ENCODE measurements around the gene PRRT2.
A peak's percentile ranks its signal among the peaks of the same experiment; 100 is the strongest.

The PRRT2 gene

DNA sequence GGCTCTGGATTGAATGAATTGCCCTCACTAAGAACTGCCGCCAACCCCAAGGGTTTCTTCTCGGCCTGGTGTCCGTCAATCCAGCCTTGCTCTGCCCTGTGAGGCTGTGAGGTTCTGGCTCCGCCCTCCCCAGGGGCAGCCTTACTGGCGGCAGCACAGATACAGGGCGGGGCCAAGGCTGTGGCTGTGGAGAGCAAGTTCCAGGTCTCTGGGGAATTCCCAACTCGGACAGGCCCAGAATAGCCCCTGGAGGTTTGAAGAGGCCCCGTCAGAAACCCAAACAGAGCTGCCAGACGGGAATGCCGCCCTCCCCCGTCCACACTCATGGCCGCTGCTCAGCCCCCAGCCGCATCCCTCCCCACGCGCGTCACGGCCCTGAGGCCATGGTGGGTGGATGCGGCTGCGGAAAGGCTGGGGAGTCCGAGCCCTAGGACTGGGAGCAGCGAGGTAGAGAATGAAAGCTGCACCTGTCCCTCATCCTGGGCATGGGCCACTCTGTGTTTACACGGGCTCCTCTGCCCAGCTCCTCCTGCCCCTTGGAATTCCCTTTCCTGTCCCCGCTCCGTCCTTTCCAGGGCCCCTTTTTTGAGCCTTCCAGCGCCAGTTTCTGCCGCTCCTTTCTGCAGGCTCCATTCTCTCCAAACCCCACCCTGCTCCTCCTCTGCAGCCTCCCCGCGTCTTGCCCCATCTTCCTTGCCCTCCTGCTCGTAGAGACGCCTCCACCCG is 660 bp upstream of the PRRT2 start:
- peak; percentile 94 for FAIRE-seq

DNA sequence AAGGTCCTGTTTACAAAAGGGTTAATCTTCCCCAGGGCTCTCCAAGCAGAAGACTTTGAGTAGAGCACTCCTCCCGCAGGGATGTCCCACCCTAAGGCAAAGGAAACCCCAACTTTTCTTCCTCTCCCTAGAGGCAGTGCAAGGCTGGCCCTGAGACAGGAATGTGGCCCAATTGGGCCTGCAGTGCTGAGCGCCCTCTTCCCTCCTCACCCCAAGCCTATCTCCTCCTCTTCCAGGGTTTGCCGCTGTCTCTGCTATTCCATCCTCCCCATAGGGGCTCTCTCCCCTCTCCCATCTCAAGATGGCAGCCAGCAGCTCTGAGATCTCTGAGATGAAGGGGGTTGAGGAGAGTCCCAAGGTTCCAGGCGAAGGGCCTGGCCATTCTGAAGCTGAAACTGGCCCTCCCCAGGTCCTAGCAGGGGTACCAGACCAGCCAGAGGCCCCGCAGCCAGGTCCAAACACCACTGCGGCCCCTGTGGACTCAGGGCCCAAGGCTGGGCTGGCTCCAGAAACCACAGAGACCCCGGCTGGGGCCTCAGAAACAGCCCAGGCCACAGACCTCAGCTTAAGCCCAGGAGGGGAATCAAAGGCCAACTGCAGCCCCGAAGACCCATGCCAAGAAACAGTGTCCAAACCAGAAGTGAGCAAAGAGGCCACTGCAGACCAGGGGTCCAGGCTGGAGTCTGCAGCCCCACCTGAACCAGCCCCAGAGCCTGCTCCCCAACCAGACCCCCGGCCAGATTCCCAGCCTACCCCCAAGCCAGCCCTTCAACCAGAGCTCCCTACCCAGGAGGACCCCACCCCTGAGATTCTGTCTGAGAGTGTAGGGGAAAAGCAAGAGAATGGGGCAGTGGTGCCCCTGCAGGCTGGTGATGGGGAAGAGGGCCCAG is 1.0 kb downstream of the PRRT2 start:
- FAIRE-seq (no peak), DNase-seq (ENCODE audit: low spot score) (no peak)

More for the DNA sequence above, 660 bp upstream of the PRRT2 start:
- DNase-seq (ENCODE audit: low spot score), result peak; percentile 93

DNA sequence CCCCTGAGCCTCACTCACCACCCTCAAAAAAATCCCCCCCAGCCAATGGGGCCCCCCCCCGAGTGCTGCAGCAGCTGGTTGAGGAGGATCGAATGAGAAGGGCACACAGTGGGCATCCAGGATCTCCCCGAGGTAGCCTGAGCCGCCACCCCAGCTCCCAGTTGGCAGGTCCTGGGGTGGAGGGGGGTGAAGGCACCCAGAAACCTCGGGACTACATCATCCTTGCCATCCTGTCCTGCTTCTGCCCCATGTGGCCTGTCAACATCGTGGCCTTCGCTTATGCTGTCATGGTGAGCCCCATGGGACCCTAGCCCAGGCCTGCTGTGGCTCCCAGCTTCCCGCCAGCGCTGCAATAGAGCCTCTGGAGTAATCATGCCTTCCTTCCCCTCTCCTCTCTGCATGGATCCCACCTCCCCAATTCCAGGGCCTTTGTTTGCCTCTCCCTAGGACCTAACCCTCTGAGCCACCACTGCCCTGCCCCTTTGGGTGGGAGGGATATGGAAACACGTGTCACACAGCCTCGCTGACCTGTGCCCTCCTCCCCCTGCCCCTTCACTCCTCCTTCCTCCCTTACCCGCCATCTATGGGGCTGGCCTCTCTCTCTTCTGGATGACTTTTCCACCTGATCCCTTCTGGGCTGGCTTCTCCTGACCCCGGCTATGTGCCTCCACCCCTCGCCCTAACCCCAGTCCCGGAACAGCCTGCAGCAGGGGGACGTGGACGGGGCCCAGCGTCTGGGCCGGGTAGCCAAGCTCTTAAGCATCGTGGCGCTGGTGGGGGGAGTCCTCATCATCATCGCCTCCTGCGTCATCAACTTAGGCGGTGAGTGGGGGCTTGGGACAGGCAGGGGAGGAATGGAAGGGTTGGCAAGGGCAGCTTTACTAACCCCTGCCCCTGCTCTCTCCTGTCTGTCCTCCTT is 1.9 kb downstream of the PRRT2 start:
- DNase-seq (ENCODE audit: low spot score) (no peak), FAIRE-seq (no peak)

- FAIRE-seq, result no peak
- DNase-seq (ENCODE audit: low spot score), result no peak
These were observed 2.6 kb downstream of the PRRT2 start for GRCh38 chr16:29814592-29814991.

GRCh38 chr16:29815032-29815721 is 3.2 kb downstream of the PRRT2 start:
- DNase-seq (ENCODE audit: low spot score) (no peak), FAIRE-seq (no peak)

GRCh38 chr16:29815793-29816693 is 4.0 kb downstream of the PRRT2 start, which contains the start of gene PAGR1:
Gene PAGR1 (plus strand): TSS chr16:29816152. CDS start chr16:29816526, 374 bp downstream.
- DNase-seq (ENCODE audit: low spot score), result peak; percentile 96
- FAIRE-seq, result peak; percentile 68

DNA sequence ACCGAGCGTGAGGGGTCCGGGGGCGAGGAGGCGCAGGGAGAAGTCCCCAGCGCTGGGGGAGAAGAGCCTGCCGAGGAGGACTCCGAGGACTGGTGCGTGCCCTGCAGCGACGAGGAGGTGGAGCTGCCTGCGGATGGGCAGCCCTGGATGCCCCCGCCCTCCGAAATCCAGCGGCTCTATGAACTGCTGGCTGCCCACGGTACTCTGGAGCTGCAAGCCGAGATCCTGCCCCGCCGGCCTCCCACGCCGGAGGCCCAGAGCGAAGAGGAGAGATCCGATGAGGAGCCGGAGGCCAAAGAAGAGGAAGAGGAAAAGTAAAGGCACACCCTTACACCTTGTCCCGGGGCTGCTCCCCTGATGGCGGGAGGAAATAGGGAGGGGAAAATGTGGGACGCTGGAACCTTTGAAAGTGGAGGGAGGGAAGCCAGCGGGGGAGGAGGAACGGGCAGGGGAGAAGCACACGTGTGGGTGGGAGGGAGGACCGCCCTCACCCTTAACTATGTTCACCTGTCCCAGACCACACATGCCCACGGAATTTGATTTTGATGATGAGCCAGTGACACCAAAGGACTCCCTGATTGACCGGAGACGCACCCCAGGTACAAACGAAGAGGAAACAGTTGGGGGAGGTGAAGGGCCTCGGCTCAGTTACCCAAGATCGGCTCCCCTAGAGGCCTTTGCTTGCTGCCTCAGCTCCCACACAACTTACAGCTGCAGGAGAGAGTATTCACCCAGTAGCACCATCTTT is 4.9 kb downstream of the PRRT2 start:
- FAIRE-seq, result no peak
- DNase-seq (ENCODE audit: low spot score), result peak; percentile 63

DNA sequence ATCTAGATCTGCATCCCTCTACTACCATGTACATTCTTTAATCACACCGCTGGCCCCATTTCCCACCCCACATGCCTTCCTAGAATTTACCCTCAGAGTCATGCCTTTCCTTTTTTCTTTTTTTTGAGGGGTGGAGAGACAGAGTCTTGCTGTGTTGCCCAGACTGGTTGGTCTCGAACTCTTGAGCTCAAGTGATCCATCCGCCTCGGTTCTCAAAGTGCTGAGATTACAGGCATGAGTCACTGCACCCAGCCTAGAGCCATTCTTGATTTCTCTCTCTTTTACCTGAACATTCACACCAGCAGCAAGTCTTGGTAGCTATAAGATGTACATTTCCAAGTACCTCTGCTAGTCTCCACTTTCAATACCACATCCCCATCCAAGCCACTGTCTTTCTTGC is 6.1 kb downstream of the PRRT2 start:
- DNase-seq (ENCODE audit: low spot score), result no peak
- FAIRE-seq, result no peak

GRCh38 chr16:29819506-29819905 is 7.5 kb downstream of the PRRT2 start:
- no peak for FAIRE-seq
- DNase-seq (ENCODE audit: low spot score), result no peak

DNA sequence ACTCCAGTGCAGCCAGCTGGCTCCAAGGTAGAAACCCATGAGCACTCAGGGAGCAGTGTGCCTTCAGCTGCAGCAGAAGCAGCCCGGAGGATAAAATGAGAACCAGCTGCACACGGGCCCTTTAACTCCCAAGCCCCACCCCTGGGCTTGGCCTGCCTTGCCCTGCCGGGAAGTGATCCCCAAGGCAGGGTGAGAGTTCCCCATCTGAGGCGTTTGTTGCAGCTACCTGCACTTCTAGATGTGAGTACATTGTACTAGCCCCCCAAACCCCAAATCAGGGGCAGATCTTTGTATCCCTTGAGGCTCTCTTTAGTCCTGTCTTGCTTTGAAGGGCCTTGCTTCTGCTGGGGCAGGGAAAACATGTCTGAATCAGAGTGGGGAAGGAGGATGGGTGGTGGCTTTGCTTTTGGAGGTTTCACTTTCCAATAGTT is 8.3 kb downstream of the PRRT2 start, which contains the start of gene MVP:
TSS of gene MVP (plus strand) at position 192 of the 431 bp plus-strand sequence. CDS start 10,088 bp downstream, outside the sequence.
- DNase-seq (ENCODE audit: low spot score), result peak; percentile 38
- no peak for FAIRE-seq

DNA sequence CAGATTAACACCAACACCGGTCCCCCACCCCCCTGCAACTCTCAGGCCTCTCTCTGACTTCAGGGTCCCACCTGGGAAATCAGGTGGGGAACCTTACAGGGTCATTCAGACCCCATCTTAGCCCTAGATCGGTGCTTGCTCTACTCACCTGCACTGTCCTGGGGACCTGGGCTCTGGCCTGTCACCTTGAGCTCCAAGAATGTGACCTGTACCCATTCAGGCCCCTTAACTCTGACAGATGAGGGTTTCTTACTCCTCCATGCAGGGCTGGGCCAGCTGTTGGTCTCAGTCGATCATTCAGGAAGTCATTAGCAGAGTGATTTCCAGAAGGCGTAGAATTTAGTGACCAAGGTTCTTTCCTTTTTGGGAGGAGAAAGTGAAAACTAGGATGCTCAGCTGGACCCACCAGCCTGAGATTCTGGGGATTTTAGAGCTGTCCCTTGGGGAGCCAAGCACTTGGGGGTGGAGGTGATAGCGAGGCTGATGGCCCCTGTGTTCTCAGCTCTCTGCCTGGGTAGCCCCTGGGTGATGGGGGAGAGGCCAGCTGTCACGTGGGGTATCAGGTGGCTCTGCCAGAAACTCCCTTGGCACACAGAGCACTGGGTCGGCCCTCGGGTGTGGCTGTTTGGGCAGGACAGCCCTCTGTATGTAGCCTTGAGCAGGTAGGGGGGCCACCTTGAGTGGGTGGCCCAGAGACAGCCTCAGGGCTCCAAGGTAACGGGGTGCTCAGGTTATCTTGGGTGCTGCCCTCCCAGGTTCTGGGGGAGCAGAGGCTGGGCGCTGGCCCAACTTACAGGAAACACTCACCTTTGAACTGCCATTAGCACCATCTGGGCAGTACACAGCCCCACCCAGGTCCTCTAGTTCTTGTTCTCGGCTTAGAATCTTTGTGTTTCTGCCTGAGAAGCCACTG is 9.0 kb downstream of the PRRT2 start:
- FAIRE-seq (no peak), DNase-seq (ENCODE audit: low spot score) (peak; percentile 14)

- DNase-seq (ENCODE audit: low spot score), result peak; percentile 78
These were observed 9.7 kb downstream of the PRRT2 start for GRCh38 chr16:29821643-29822115.

DNA sequence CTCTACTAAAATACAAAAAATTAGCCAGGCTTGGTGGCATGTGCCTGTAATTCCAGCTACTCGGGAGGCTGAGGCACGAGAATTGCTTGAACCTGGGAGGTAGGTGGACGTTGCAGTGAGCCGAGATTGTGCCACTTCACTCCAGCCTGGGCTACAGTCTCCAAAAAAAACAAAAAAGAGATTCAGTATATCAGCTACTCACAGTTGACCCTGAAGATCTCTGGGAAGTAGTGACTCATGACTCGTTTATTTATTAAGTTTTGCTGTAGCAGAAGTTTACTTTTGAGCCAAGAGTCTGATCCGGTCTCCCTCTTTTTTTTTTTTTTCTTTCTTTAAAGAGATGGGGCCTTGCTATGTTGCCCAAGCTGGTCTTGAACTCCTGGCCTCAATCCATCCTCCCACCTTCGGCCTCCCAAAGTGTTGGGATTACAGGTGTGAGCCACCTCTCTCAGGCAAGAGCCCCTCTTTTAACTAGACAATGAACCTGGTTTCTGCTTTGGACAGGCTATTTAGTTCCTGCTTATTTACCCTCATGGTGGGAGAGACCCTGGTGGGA is 12.7 kb downstream of the PRRT2 start:
- DNase-seq (ENCODE audit: low spot score) (peak; percentile 83), FAIRE-seq (peak; percentile 86)

More at GRCh38 chr16:29821643-29822115, 9.7 kb downstream of the PRRT2 start:
- FAIRE-seq, result peak; percentile 67

DNA sequence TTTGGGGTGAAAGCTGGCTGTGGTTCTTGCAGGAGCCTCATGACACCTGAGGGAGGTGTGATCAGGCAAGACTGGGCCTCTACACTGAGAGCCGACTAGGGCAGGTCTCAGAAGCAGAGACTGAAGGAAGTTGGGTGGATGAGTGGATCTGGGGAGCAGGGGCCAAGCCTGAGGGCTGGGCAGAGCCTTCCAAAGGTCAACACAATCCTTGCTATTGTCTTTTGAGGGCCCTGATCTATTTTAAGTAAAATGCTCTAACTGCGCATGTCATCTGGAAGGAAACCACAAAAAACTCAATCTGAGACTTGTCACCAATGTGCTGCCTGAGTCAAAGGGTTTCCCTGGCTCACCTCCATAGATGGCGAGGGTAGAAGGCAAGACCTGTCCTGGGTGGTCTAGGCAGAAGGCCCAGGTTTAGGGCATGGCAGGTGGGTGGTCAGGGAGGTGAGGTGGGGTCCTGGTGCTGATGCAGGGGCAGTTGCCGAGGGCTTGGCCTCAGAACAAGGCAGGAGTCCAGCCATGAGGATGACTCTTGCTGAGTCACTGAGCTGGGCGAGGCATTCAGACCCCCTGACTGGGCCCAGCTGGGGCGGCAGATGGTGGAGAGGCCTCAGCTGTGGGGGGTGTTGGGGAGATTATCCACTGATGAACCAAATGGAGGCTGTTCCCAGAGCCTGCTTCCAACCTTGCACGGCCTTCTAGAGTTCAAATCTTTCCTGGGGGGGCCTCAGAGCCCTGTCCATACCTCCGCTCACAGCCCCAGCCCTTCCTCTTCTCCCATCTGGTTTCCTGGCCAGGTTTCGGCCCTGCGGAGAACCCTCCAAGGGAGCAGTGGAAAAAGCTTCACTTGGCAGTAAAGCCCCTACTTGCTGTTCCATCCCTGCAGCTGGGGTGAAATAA is 13.4 kb downstream of the PRRT2 start:
- FAIRE-seq, result peak; percentile 38
- peak; percentile 79 for DNase-seq (ENCODE audit: low spot score)

- FAIRE-seq, result no peak
These were observed 14.3 kb downstream of the PRRT2 start for GRCh38 chr16:29826342-29826695.

GRCh38 chr16:29830774-29831173 is 18.8 kb downstream of the PRRT2 start:
- DNase-seq (ENCODE audit: low spot score) (no peak), FAIRE-seq (no peak)

More at GRCh38 chr16:29826342-29826695, 14.3 kb downstream of the PRRT2 start:
- no peak for DNase-seq (ENCODE audit: low spot score)
